PC-9 (cell line): ENCODE measurements around the gene GTF2F2.

Source experiments
- EZH2 ChIP-seq: fragments of 200-600 bp; sonication (generic); IDR thresholded peaks from 2 replicates; pipeline ENCODE4 v1.8.0; 2017; ENCODE audit warnings: antibody characterized with exemption, low read depth
- TF ChIP-seq, protein P1 (sequence below): fragments of 200-600 bp; sonication (generic); conservative IDR thresholded peaks from 2 replicates; pipeline ENCODE4 v1.6.1; 2017; ENCODE audit warnings: mixed run types, antibody characterized with exemption, mild to moderate bottlenecking, moderate library complexity

DNA sequence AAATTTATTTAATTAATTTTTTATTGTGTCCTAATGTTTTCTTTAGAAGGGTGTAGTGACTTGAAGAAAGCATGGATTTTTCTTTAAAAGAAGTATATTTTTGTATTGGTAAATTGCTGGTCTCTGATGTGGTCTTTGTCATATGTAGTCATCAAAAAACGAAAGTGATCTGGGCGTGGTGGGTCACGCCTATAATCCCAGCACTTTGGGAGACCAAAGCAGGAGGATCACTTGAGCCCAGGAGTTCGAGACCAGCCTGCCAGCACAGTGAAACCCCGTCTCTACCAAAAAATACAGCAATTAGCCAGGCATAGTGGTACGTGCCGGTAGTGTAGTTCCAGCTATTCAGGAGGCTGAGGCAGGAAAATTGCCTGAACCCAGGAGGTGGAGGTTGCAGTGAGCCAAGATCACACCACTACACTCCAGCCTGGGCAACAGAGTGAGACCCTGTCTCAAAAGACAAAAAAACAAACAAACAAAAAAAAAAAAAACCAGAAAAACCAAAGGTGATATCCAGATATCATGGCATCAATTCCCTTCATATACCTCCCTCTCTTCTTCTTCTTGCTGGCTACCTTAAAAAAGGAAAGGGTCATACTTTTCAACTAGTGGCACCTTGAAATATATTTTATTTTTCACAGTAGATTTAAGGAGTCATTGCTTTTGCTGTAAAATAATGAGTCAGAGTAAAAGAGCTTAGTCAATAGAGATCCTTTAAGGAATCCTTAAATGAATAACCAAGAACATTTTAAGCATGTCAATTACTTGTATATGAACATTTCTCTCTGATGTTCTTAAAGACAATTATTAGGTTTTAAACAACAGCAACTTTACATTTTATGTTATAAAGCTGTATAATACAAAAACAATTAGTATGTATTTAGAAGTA lies 60.6 kb downstream of the GTF2F2 start:
- TF ChIP-seq, protein P1, sequence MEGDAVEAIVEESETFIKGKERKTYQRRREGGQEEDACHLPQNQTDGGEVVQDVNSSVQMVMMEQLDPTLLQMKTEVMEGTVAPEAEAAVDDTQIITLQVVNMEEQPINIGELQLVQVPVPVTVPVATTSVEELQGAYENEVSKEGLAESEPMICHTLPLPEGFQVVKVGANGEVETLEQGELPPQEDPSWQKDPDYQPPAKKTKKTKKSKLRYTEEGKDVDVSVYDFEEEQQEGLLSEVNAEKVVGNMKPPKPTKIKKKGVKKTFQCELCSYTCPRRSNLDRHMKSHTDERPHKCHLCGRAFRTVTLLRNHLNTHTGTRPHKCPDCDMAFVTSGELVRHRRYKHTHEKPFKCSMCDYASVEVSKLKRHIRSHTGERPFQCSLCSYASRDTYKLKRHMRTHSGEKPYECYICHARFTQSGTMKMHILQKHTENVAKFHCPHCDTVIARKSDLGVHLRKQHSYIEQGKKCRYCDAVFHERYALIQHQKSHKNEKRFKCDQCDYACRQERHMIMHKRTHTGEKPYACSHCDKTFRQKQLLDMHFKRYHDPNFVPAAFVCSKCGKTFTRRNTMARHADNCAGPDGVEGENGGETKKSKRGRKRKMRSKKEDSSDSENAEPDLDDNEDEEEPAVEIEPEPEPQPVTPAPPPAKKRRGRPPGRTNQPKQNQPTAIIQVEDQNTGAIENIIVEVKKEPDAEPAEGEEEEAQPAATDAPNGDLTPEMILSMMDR: no peak
- TF ChIP-seq EZH2: no peak
